ENCODE results near the gene MDGA2.
"Not testable (repeated sequence)": the region's sequence is repeated elsewhere in the genome, so short reads cannot be mapped to it uniquely, and the experiment has no call there.

Gene MDGA2

GRCh38 chr14:47675466-47676314 is at the start of gene MDGA2:
Gene MDGA2 (minus strand): TSS chr14:47675605.
- DNase-seq: no peak

- DNase-seq: no peak
Measured at GRCh38 chr14:47722929-47723693, 47.7 kb upstream of the MDGA2 start.

GRCh38 chr14:47720281-47720680 is 44.9 kb upstream of the MDGA2 start:
- no peak for DNase-seq

GRCh38 chr14:47715330-47715729 is 39.9 kb upstream of the MDGA2 start:
- no peak for DNase-seq

GRCh38 chr14:47710581-47710980 is 35.2 kb upstream of the MDGA2 start:
- no peak for DNase-seq

- no peak for DNase-seq
Measured at GRCh38 chr14:47705683-47706082, 30.3 kb upstream of the MDGA2 start.

- no peak for DNase-seq
Measured at GRCh38 chr14:47691829-47692228, 16.4 kb upstream of the MDGA2 start.

- DNase-seq: no peak
Measured at GRCh38 chr14:47678993-47679392, 3.6 kb upstream of the MDGA2 start.

GRCh38 chr14:47678157-47678556 is 2.8 kb upstream of the MDGA2 start:
- no peak for DNase-seq

GRCh38 chr14:47676315-47676617 is 861 bp upstream of the MDGA2 start:
- no peak for DNase-seq

- no peak for DNase-seq
Measured at GRCh38 chr14:47674543-47675465, 601 bp downstream of the MDGA2 start.

- DNase-seq: no peak
Measured at GRCh38 chr14:47674148-47674542, 1.3 kb downstream of the MDGA2 start.

GRCh38 chr14:47665337-47666134 is 9.9 kb downstream of the MDGA2 start:
- DNase-seq: no peak

GRCh38 chr14:47662466-47662865 is 12.9 kb downstream of the MDGA2 start:
- DNase-seq: no peak

GRCh38 chr14:47660158-47660557 is 15.2 kb downstream of the MDGA2 start:
- DNase-seq: no peak

- DNase-seq: no peak
Measured at GRCh38 chr14:47658041-47658440, 17.4 kb downstream of the MDGA2 start.

GRCh38 chr14:47657143-47657542 is 18.3 kb downstream of the MDGA2 start:
- DNase-seq: no peak

GRCh38 chr14:47651337-47651736 is 24.1 kb downstream of the MDGA2 start:
- DNase-seq: no peak

GRCh38 chr14:47637753-47638152 is 37.7 kb downstream of the MDGA2 start:
- no peak for DNase-seq

GRCh38 chr14:47626151-47627035 is 49.0 kb downstream of the MDGA2 start:
- peak; percentile 11 for DNase-seq

GRCh38 chr14:47624126-47624525 is 51.3 kb downstream of the MDGA2 start:
- DNase-seq: not testable (repeated sequence)
